IMR-90 (cell line): Measurements from ENCODE around the gene ANKRD61. TPM values are rescaled to one million over a fixed set of nuclear protein-coding genes. Genes with fewer than 3 reads are reported as not detected.
"Not testable (repeated sequence)": the region's sequence is repeated elsewhere in the genome, so short reads cannot be mapped to it uniquely, and the experiment has no call there.

Experiments used
- ATAC-seq: fragments of 200-7000 bp; cut with Tn5 transposase; 2 replicates; pipeline ENCODE4 v1.9.1; 2020; ENCODE audit warnings: low read depth, mild to moderate bottlenecking, moderate library complexity
- Bru-seq: library from RNA; stranded (reverse); fragments of 400-500 nt; gene quantifications from one replicate; lab custom pipeline; 2021; lab: Mats Ljungman, UMichigan
- BruChase-seq, 2 experiments: library from RNA; stranded (reverse); fragments of 400-500 nt; gene quantifications; one replicate each; lab custom pipeline; 2021; lab: Mats Ljungman, UMichigan
- BruUV-seq: library from RNA; stranded (reverse); fragments of 400-500 nt; replicated peaks from 2 replicates; lab custom pipeline; 2021; lab: Mats Ljungman, UMichigan
- CTCF ChIA-PET: fragments of 300-600 bp; formaldehyde crosslinking; extraction: SDS; loops from one replicate; lab custom pipeline; 2021; ENCODE audit warnings: antibody characterized with exemption; lab: Yijun Ruan, JAX
- POLR2A ChIA-PET: fragments of 300-600 bp; sonication (Branson Sonifier 250); formaldehyde crosslinking; loops from one replicate; lab custom pipeline; 2022; ENCODE audit warnings: antibody characterized with exemption; ENCODE audit not compliant: unreplicated experiment; lab: Charles Lee
- DNase-seq: peaks from one replicate; pipeline ENCODE4 v3.0.0; 2013
- H2AFZ ChIP-seq: replicated peaks from 2 replicates; pipeline ENCODE3; 2013; ENCODE audit warnings: low read length, mild to moderate bottlenecking; ENCODE audit not compliant: poor library complexity
- H2AK5ac ChIP-seq: 2 replicates; pipeline ENCODE4 v1.6.1; 2013; ENCODE audit warnings: low read depth, low read length, inconsistent platforms
- H2AK9ac ChIP-seq: replicated peaks from 2 replicates; pipeline ENCODE3; 2013; ENCODE audit warnings: mild to moderate bottlenecking, low read depth, low read length, moderate library complexity; ENCODE audit not compliant: poor library complexity
- H2BK120ac ChIP-seq: 2 replicates; pipeline ENCODE4 v1.6.1; 2013; ENCODE audit warnings: low read depth, low read length, inconsistent platforms
- H2BK15ac ChIP-seq: 3 replicates; pipeline ENCODE4 v1.6.1; 2013; ENCODE audit warnings: low read depth, low read length, inconsistent platforms
- H2BK20ac ChIP-seq: 2 replicates; pipeline ENCODE4 v1.6.1; 2013; ENCODE audit warnings: low read depth, mild to moderate bottlenecking, inconsistent platforms, low read length, moderate library complexity
- H2BK5ac ChIP-seq: 2 replicates; pipeline ENCODE4 v1.6.1; 2013; ENCODE audit warnings: mild to moderate bottlenecking, low read depth, low read length, inconsistent platforms; ENCODE audit not compliant: poor library complexity, severe bottlenecking
- H3K14ac ChIP-seq: replicated peaks from 2 replicates; pipeline ENCODE4 v1.6.1; 2013; ENCODE audit warnings: low read depth, low read length, inconsistent platforms
- H3K18ac ChIP-seq: 2 replicates; pipeline ENCODE4 v1.6.1; 2013; ENCODE audit warnings: low read depth, low read length, control low read depth
- H3K23ac ChIP-seq: 2 replicates; pipeline ENCODE4 v1.6.1; 2013; ENCODE audit warnings: low read depth, low read length, inconsistent platforms
- H3K27ac ChIP-seq: 2 replicates; pipeline ENCODE4 v1.5.1; 2013; ENCODE audit warnings: mild to moderate bottlenecking, control low read depth, low read length; ENCODE audit not compliant: insufficient read depth
- H3K27me3 ChIP-seq: 2 replicates; pipeline ENCODE4 v1.6.1; 2013; ENCODE audit warnings: low read length; ENCODE audit not compliant: control insufficient read depth, insufficient read depth
- H3K36me3 ChIP-seq: 2 replicates; pipeline ENCODE4 v1.6.1; 2013; ENCODE audit warnings: low read length, mixed read lengths; ENCODE audit not compliant: control insufficient read depth, insufficient read depth
- H3K4ac ChIP-seq: 2 replicates; pipeline ENCODE4 v1.6.1; 2013; ENCODE audit warnings: low read depth, low read length, inconsistent platforms
- H3K4me1 ChIP-seq: 2 replicates; pipeline ENCODE4 v1.6.1; 2013; ENCODE audit warnings: low read length, mixed read lengths; ENCODE audit not compliant: control insufficient read depth, insufficient read depth
- H3K4me2 ChIP-seq: 2 replicates; pipeline ENCODE4 v1.6.1; 2013; ENCODE audit warnings: low read depth, mild to moderate bottlenecking, control low read depth, low read length, moderate library complexity
- H3K4me3 ChIP-seq: 2 replicates; pipeline ENCODE4 v1.5.1; 2013; ENCODE audit warnings: low read depth, mild to moderate bottlenecking, control low read depth, low read length, moderate library complexity; ENCODE audit not compliant: insufficient read depth
- H3K56ac ChIP-seq: 2 replicates; pipeline ENCODE4 v1.6.1; 2013; ENCODE audit warnings: low read length, inconsistent platforms; ENCODE audit not compliant: insufficient read depth; ENCODE audit errors: extremely low read depth
- H3K79me1 ChIP-seq, 2 experiments: 2 replicates each; pipeline ENCODE4 v1.6.1; 2013; ENCODE audit warnings: low read length in 2 of 2, inconsistent platforms in 1 of 2, low read depth in 1 of 2
- H3K9ac ChIP-seq: 2 replicates; pipeline ENCODE4 v1.6.1; 2013; ENCODE audit warnings: low read depth, low read length, control low read depth
- H3K9me1 ChIP-seq: 2 replicates; pipeline ENCODE4 v1.6.1; 2013; ENCODE audit warnings: low read length, inconsistent platforms; ENCODE audit not compliant: insufficient read depth
- H3K9me3 ChIP-seq: 2 replicates; pipeline ENCODE4 v1.6.1; 2013; ENCODE audit warnings: low read length; ENCODE audit not compliant: control insufficient read depth, insufficient read depth
- H4K20me1 ChIP-seq: 2 replicates; pipeline ENCODE4 v1.6.1; 2013; ENCODE audit warnings: low read length, inconsistent platforms; ENCODE audit not compliant: insufficient read depth
- H4K5ac ChIP-seq: 2 replicates; pipeline ENCODE4 v1.6.1; 2013; ENCODE audit warnings: mild to moderate bottlenecking, low read depth, low read length, control low read depth
- H4K8ac ChIP-seq, 2 experiments: 2 replicates each; pipeline ENCODE4 v1.6.1; 2013; ENCODE audit warnings: low read depth in 2 of 2, low read length in 2 of 2, control low read depth in 1 of 2, inconsistent platforms in 1 of 2
- H4K91ac ChIP-seq: 2 replicates; pipeline ENCODE4 v1.6.1; 2013; ENCODE audit warnings: low read depth, low read length, inconsistent platforms; ENCODE audit not compliant: insufficient read depth
- MAFK ChIP-seq: IDR thresholded peaks from 2 replicates; pipeline ENCODE4 v1.6.1; 2012; ENCODE audit warnings: low read depth, low read length, improper control_type of control experiment
- NFE2L2 ChIP-seq: fragments of 150-350 bp; IDR thresholded peaks from 2 replicates; pipeline ENCODE4 v1.6.1; 2016; ENCODE audit warnings: low read depth, mild to moderate bottlenecking, low read length
- WGBS, 2 experiments: methylation state at CpG; one replicate each; pipeline versions ENCODE4 v1.1.5 to v1.1.7; 2013; ENCODE audit warnings: missing lambda C conversion rate in 2 of 2; ENCODE audit not compliant: insufficient read length in 1 of 2; ENCODE audit errors: extremely low coverage in 2 of 2; 5-methylcytosine and 5-hydroxymethylcytosine counted together
- dilution Hi-C: fragments of 300-500 bp; cut with HindIII; formaldehyde crosslinking; loops from one replicate; pipeline ENCODE4 v1.14.3; 2018; ENCODE audit warnings: low sequenced_read_pairs; ENCODE audit not compliant: unreplicated experiment
- in situ Hi-C: fragments of 300-500 bp; cut with MboI; formaldehyde crosslinking; loops from 3 replicates; pipeline ENCODE4 v1.14.3; 2019; ENCODE audit warnings: low sequenced_read_pairs, inconsistent platforms, mixed read lengths
- intact Hi-C: fragments of 100-400 bp; cut with micrococcal nuclease; formaldehyde crosslinking; loops from 2 replicates; pipeline ENCODE4 v1.10.0; 2022
- long read RNA-seq: library from polyadenylated mRNA; unstranded; transcript quantifications from one replicate; pipeline ENCODE4 v2.0.0, GENCODE V29; 2021; ENCODE audit not compliant: unreplicated experiment
- polyA plus RNA-seq, 3 experiments: library from polyadenylated mRNA; depleted of rRNA; stranded (reverse); fragments of >200 nt; gene quantifications; 2 replicates each; pipeline ENCODE4 v1.2.3, GENCODE V29; 2012; ENCODE audit warnings: low replicate concordance in 1 of 3
- total RNA-seq: library from RNA; depleted of rRNA; stranded (reverse); fragments of >200 nt; gene quantifications from 2 replicates; pipeline ENCODE4 v1.2.3, GENCODE V29; 2012; rRNA removed

The ANKRD61 gene
- total RNA-seq (under 0.01 and 0.36 TPM in 2 replicates), polyA plus RNA-seq (2012; rRNA removed) (0.17 and 0.32 TPM in 2 replicates), Bru-seq, nascent RNA (percentile 25 among the genes with signal in this experiment), BruChase-seq, experiment 1, labeled RNA remaining after a 6-hour chase (percentile 33 among the genes with signal in this experiment), BruChase-seq, experiment 2, labeled RNA remaining after a 2-hour chase (percentile 25 among the genes with signal in this experiment)
- polyA plus RNA-seq (2012; cell fraction: cytosol; rRNA removed), result 0.11 TPM in 1 of 2 replicates, not detected in the other
- polyA plus RNA-seq (2012; cell fraction: nucleus; rRNA removed; ENCODE audit: low replicate concordance), result 0.31 and 0.41 TPM in 2 replicates
- long read RNA-seq, partial matches to known transcripts, result 0 of 1 reads
- long read RNA-seq, other reads (novel, unspliced or antisense), result 1 of 1 reads

DNA sequence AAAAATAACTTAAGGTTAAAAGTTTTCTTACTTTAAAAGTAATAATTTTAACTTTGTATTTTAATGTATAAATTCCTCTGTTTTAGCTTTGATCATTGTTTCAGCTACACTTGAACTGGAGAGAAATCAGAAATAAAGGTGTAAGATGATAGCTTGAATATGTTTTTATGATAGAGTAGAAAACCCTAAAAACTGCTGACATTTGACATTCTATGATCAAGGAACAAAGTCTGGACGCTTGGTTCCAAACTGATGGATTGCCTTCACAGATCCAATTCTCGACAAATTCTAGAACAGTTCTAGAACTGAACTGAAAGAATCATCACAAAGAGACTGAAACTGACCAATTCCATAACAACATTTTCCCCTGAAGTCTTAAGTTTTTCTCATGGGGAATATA, at the start of gene ANKRD61:
TSS of gene ANKRD61 (plus strand) at position 389 of the 400 bp plus-strand sequence. CDS start at position 389, 0 bp downstream.
- Histone ChIP-seq H2BK15ac (no peak within 1 kb of the TSS), H2AK9ac (no peak within 1 kb of the TSS), H3K4ac (no peak within 1 kb of the TSS), H3K27ac (no peak within 1 kb of the TSS), H3K4me2 (no peak within 1 kb of the TSS), H2BK120ac (no peak within 1 kb of the TSS), H3K18ac (no peak within 1 kb of the TSS), H3K9ac (no peak within 1 kb of the TSS), H3K23ac (no peak within 1 kb of the TSS), H4K5ac (no peak within 1 kb of the TSS), H2AK5ac (no peak within 1 kb of the TSS), H2BK5ac (no peak within 1 kb of the TSS), H3K14ac (no peak within 1 kb of the TSS), H2AFZ (no peak within 1 kb of the TSS), H3K9me1 (peaks cover 6% of the 10 kb centered on the region; the same call in 1 of the 2 replicates), H3K27me3 (no peaks in the 10 kb centered on the region), H3K56ac (no peak within 1 kb of the TSS), H4K91ac (no peak within 1 kb of the TSS), H3K79me1 (peaks cover 23 to 36% of the 10 kb centered on the region in 2 experiments), H3K4me3 (no peak within 1 kb of the TSS), H3K36me3 (peaks cover 53% of the 10 kb centered on the region), H3K9me3 (no peaks in the 10 kb centered on the region), H2BK20ac (no peak within 1 kb of the TSS), H4K8ac (no peak within 1 kb of the TSS), H4K20me1 (no peaks in the 10 kb centered on the region; the same call in 1 of the 2 replicates), H3K4me1 (no peaks in the 10 kb centered on the region)
- no peak for DNase-seq
- no CpG with 5 or more reads among the region's 2 CpGs for WGBS, 2 experiments
- in situ Hi-C loops, result no loop called here
- intact Hi-C loops, result no loop called here
- dilution Hi-C loops, result no loop called here
- no TSS peak for BruUV-seq
- CTCF ChIA-PET, result no interaction called here
- TF ChIP-seq MAFK (peak; percentile 61), NFE2L2 (no peak)
- no peak for ATAC-seq
- POLR2A ChIA-PET, result no interaction called here

DNA sequence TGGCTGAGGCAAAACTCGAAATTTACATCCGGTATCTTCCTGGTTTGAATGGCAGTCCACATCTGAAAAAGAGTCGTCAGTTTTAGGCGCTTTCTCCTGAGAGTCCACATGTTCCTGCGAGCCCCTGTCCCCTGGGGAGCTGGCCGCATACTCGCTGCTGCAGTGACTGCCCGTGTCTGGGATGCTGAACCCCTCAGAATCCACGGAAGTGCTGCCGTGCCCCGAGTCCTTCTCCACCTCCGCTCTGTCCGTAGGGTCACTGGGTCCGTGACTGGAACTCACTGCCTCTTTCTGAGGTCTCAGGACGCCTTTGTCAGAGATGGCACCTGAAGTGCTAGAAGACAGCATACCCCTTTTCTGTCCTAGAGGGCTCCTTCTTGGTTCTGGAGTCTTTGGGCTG, 44.1 kb upstream of the ANKRD61 start:
- H2BK120ac ChIP-seq, H3K18ac ChIP-seq, H2BK20ac ChIP-seq, POLR2A ChIA-PET, H3K14ac ChIP-seq, H2AFZ ChIP-seq, H3K4me1 ChIP-seq, H2AK5ac ChIP-seq, DNase-seq, H3K4ac ChIP-seq, H3K9me1 ChIP-seq, H3K27ac ChIP-seq, H3K9me3 ChIP-seq, dilution Hi-C loops, H3K56ac ChIP-seq, H4K8ac ChIP-seq, H2BK5ac ChIP-seq, H2BK15ac ChIP-seq, H4K20me1 ChIP-seq, BruUV-seq, H3K4me3 ChIP-seq, H3K23ac ChIP-seq, in situ Hi-C loops, CTCF ChIA-PET, ATAC-seq, H2AK9ac ChIP-seq, H4K91ac ChIP-seq, H3K79me1 ChIP-seq, H4K5ac ChIP-seq, H3K4me2 ChIP-seq, intact Hi-C loops, H3K9ac ChIP-seq, H3K27me3 ChIP-seq: not testable (repeated sequence)
- H3K36me3 ChIP-seq, result peaks cover 18% of the 10 kb centered on the region
- no CpG with 5 or more reads among the region's 15 CpGs for WGBS, 2 experiments
